GM23248 (cell line): ENCODE results near the gene SDE2. TPM values are rescaled to one million over a fixed set of nuclear protein-coding genes. Genes with fewer than 3 reads are reported as not detected.
A peak's percentile ranks its signal among the peaks of the same experiment; 100 is the strongest.

Source experiments
- DNase-seq: peaks from one replicate; pipeline ENCODE4 v3.0.0-alpha.2; 2015
- H2AFZ ChIP-seq: fragments of 200-600 bp; sonication (generic); 2 replicates; pipeline ENCODE4 v1.6.1; 2016; ENCODE audit warnings: antibody characterized with exemption
- H3F3A ChIP-seq: fragments of 200-600 bp; sonication (generic); 2 replicates; pipeline ENCODE4 v1.6.1; 2016; ENCODE audit warnings: mild to moderate bottlenecking, antibody characterized with exemption, mixed run types; ENCODE audit not compliant: insufficient read depth
- H3K27ac ChIP-seq: fragments of 200-600 bp; sonication (generic); 2 replicates; pipeline ENCODE4 v1.5.1; 2016; ENCODE audit warnings: mild to moderate bottlenecking
- H3K27me3 ChIP-seq: fragments of 200-600 bp; sonication (generic); replicated peaks from 2 replicates; pipeline ENCODE4 v1.6.1; 2016; ENCODE audit warnings: mild to moderate bottlenecking; ENCODE audit not compliant: insufficient read depth
- H3K36me3 ChIP-seq: fragments of 200-600 bp; sonication (generic); 2 replicates; pipeline ENCODE4 v1.6.1; 2016; ENCODE audit warnings: low read depth, mild to moderate bottlenecking
- H3K4me1 ChIP-seq: fragments of 200-600 bp; sonication (generic); 2 replicates; pipeline ENCODE4 v1.6.1; 2016; ENCODE audit warnings: mild to moderate bottlenecking; ENCODE audit not compliant: insufficient read depth
- H3K4me2 ChIP-seq: fragments of 200-600 bp; sonication (generic); one replicate; pipeline ENCODE4 v1.6.1; 2016; ENCODE audit warnings: mild to moderate bottlenecking; ENCODE audit not compliant: unreplicated experiment
- H3K4me3 ChIP-seq: fragments of 200-600 bp; sonication (generic); 2 replicates; pipeline ENCODE4 v1.5.1; 2016; ENCODE audit warnings: mild to moderate bottlenecking
- H3K79me2 ChIP-seq: fragments of 200-600 bp; sonication (generic); 2 replicates; pipeline ENCODE4 v1.6.1; 2016; ENCODE audit warnings: mild to moderate bottlenecking; ENCODE audit not compliant: insufficient read depth
- H3K9ac ChIP-seq: fragments of 200-600 bp; sonication (generic); 2 replicates; pipeline ENCODE4 v1.6.1; 2016; ENCODE audit warnings: mild to moderate bottlenecking
- H3K9me2 ChIP-seq: fragments of 200-600 bp; sonication (generic); 2 replicates; pipeline ENCODE4 v1.6.1; 2016; ENCODE audit warnings: mixed run types, mild to moderate bottlenecking, moderate library complexity; ENCODE audit not compliant: insufficient read depth
- H3K9me3 ChIP-seq: fragments of 200-600 bp; sonication (generic); one replicate; pipeline ENCODE4 v1.6.1; 2017; ENCODE audit warnings: low read depth
- H4K20me1 ChIP-seq: fragments of 200-600 bp; sonication (generic); 2 replicates; pipeline ENCODE4 v1.6.0; 2016; ENCODE audit not compliant: insufficient read depth
- EZH2 ChIP-seq: fragments of 200-600 bp; sonication (generic); IDR thresholded peaks from 2 replicates; pipeline ENCODE4 v1.6.1; 2018; ENCODE audit warnings: antibody characterized with exemption, mild to moderate bottlenecking; ENCODE audit not compliant: insufficient read depth, poor library complexity, severe bottlenecking
- EZH2phosphoT487 ChIP-seq: fragments of 200-600 bp; sonication (generic); IDR thresholded peaks from 2 replicates; pipeline ENCODE4 v1.6.1; 2018; ENCODE audit warnings: antibody characterized with exemption, moderate library complexity, mild to moderate bottlenecking, low read depth; ENCODE audit not compliant: insufficient read depth
- WGBS, 2 experiments: methylation state at CpG; one replicate each; pipeline ENCODE4 v1.1.6; 2015 to 2017; ENCODE audit warnings: low lambda C conversion rate in 2 of 2, low coverage in 1 of 2; ENCODE audit errors: missing lambda C conversion rate in 2 of 2; 5-methylcytosine and 5-hydroxymethylcytosine counted together
- in situ Hi-C: fragments of 300-500 bp; cut with MboI; formaldehyde crosslinking; loops from 2 replicates; pipeline ENCODE4 v1.15.0; 2020
- polyA plus RNA-seq: library from polyadenylated mRNA; unstranded; fragments of >200 nt; fragmentation: Nextera tagmentation; extraction: Ambion mirVana; gene quantifications from 2 replicates; pipeline ENCODE4 v1.2.1, GENCODE V29; 2016
- total RNA-seq: library from RNA; depleted of rRNA; stranded (reverse); fragments of >200 nt; shearing (Covaris generic); gene quantifications from 2 replicates; pipeline ENCODE4 v1.2.3, GENCODE V29; 2014

The SDE2 gene
- total and polyA plus RNA-seq, 2 experiments from 2014 or later, result 18.0 to 21.6 TPM

DNA sequence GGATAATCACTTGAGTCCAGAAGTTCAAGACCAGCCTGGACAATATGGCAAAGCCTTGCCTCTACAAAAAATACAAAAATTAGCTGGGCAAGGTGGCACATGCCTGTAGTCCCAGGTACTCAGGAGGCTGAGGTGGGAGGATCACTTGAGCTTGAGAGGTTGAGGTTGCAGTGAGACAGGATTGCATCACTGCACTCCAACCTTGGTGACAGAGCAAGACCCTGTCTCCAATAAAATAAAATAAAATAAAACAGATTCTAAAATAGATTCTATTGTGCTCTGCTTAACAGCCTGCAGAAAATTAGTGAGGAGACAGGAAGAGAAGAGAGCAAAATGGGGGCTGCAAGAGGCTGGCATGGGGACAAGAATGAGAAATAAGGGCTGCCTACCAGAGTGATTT lies 7.5 kb upstream of the SDE2 start:
- Histone ChIP-seq H3K9ac (no peak overlapping the region), H3K4me1 (peaks cover 8% of the 10 kb centered on the region), H3K79me2 (no peaks in the 10 kb centered on the region), H3K36me3 (no peaks in the 10 kb centered on the region), H3K4me3 (no peak overlapping the region), H2AFZ (no peak overlapping the region), H4K20me1 (no peaks in the 10 kb centered on the region), H3K27ac (no peak overlapping the region), H3K4me2 (no peak overlapping the region), H3K9me3 (no peaks in the 10 kb centered on the region), H3K27me3 (no peaks in the 10 kb centered on the region), H3F3A (peaks cover 19% of the 10 kb centered on the region; the same call in 1 of the 2 replicates), H3K9me2 (no peaks in the 10 kb centered on the region)
- DNase-seq, result no peak
- TF ChIP-seq EZH2phosphoT487 (no peak), EZH2 (no peak)
- in situ Hi-C loops, result no loop called here

- no peaks in the 10 kb centered on the region for H3K9me3 ChIP-seq
- H3F3A ChIP-seq, result peaks cover 21% of the 10 kb centered on the region; the same call in 1 of the 2 replicates
- peaks cover 14% of the 10 kb centered on the region for H3K4me1 ChIP-seq
- no peaks in the 10 kb centered on the region for H3K36me3 ChIP-seq
- H4K20me1 ChIP-seq, result no peaks in the 10 kb centered on the region
- no peak for TF ChIP-seq EZH2phosphoT487
- TF ChIP-seq EZH2, result no peak
- DNase-seq, result no peak
- no peaks in the 10 kb centered on the region for H3K27me3 ChIP-seq
- H3K4me3 ChIP-seq, result no peak overlapping the region
- WGBS, 2 experiments, result 72 to 74% methylated on average over 4 of the region's 4 CpGs
- H3K79me2 ChIP-seq, result no peaks in the 10 kb centered on the region
- H3K9ac ChIP-seq, result no peak overlapping the region
- in situ Hi-C loops, result no loop called here
- H3K27ac ChIP-seq, result no peak overlapping the region
- no peak overlapping the region for H2AFZ ChIP-seq
- no peak overlapping the region for H3K4me2 ChIP-seq
- H3K9me2 ChIP-seq, result no peaks in the 10 kb centered on the region
Measured at GRCh38 chr1:226004396-226004795, 5.3 kb upstream of the SDE2 start.

DNA sequence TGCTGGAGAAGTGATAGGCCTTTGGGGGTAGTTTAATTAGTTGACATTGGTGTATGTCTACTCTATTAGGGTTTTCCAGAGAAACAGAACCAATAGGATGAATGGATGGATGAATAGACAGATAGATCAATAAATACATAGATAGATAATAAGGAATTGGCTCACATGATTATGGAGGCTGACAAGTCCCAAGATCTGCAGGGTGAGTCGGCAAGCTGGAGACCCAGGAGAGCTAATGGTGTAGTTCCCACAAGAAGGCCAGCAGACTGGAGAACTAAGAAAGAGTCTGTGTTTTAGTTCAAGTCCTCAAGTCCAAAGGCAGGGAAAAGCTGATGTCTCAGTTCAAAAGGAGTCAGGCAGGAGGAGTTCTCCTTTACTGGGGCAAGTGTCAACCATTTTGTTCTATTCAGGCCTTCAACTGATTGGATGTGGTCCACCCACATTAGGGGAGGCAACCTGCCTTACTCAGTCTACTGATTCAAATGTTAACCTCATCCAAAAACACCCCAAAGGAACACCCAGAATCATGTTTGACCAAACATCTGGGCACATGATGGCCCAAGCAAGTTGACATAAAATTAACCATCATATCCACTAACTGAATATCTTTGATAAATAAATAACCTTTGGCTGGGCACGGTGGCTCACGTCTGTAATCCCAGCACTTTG lies 4.5 kb upstream of the SDE2 start:
- no peaks in the 10 kb centered on the region for H4K20me1 ChIP-seq
- H3K4me2 ChIP-seq, result no peak overlapping the region
- H3K9me3 ChIP-seq, result no peaks in the 10 kb centered on the region
- no peak overlapping the region for H3K27ac ChIP-seq
- 79 to 97% methylated on average over 3 of the region's 3 CpGs for WGBS, 2 experiments
- in situ Hi-C loops, result no loop called here
- DNase-seq, result no peak
- H3K4me3 ChIP-seq, result no peak overlapping the region
- H3K79me2 ChIP-seq, result peaks cover 5% of the 10 kb centered on the region
- no peak for TF ChIP-seq EZH2phosphoT487
- TF ChIP-seq EZH2, result no peak
- peaks cover 14% of the 10 kb centered on the region for H3K4me1 ChIP-seq
- no peaks in the 10 kb centered on the region for H3K36me3 ChIP-seq
- H3K27me3 ChIP-seq, result no peaks in the 10 kb centered on the region
- H3K9me2 ChIP-seq, result no peaks in the 10 kb centered on the region
- peaks cover 21% of the 10 kb centered on the region; the same call in 1 of the 2 replicates for H3F3A ChIP-seq
- no peak overlapping the region for H3K9ac ChIP-seq
- H2AFZ ChIP-seq, result no peak overlapping the region

DNA sequence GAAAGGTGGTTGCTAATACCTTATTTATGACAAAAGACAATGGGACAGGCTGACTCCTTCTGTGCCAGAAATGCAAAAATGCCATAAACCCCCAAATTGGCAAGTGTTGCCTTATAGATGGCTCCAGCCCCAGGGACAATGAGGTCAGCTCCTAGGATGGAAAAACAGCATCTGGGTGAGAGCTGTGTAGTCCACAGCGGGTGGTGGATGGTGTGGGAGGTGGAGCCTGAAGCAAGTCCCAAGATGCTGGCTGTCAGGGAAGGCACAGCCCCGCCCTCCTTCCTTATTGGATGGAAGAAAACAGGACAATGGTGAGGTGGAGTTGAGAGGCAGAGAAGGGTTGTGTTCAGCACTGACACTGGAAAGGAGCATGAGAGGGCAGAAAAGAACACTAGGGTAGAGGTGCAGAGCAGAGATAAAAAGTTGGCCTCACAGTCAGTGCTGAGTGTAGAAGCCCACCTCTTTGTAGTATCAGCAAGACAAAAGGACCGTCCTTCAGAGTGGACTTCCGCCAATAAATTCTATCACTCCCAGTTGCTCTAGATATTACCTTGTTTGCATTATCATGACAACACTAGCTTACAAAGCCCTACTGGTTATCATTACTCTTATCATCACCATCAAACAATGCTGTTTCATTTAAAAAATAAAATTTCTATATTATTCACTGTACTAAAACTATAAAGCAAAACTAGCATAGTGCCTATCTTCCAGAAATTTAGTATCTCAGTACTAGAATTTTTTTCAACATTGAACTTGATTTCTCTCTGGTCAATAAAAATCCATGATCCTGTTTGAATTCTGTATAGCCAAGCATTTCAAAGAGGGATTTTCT lies 3.7 kb upstream of the SDE2 start:
- peak overlapping the region; percentile 81 for H3K27ac ChIP-seq
- H3K4me3 ChIP-seq, result peak overlapping the region; percentile 49
- H3K9me2 ChIP-seq, result no peaks in the 10 kb centered on the region
- peak overlapping the region; percentile 79 for H2AFZ ChIP-seq
- peak; percentile 90 for DNase-seq
- peak overlapping the region; percentile 76 for H3K4me2 ChIP-seq
- no peaks in the 10 kb centered on the region for H3K36me3 ChIP-seq
- H3K27me3 ChIP-seq, result no peaks in the 10 kb centered on the region
- no peaks in the 10 kb centered on the region for H3K9me3 ChIP-seq
- peaks cover 21% of the 10 kb centered on the region; the same call in 1 of the 2 replicates for H3F3A ChIP-seq
- TF ChIP-seq EZH2phosphoT487 (no peak), EZH2 (no peak)
- in situ Hi-C loops, result no loop called here
- H3K79me2 ChIP-seq, result peaks cover 13% of the 10 kb centered on the region
- WGBS, 2 experiments, result 23 to 26% methylated on average over 4 of the region's 4 CpGs
- no peaks in the 10 kb centered on the region for H4K20me1 ChIP-seq
- peak overlapping the region; percentile 61 for H3K9ac ChIP-seq
- H3K4me1 ChIP-seq, result peaks cover 18% of the 10 kb centered on the region
